ENCODE results near the gene SEC14L1.

SEC14L1 gene

GRCh38 chr17:77237232-77238008 lies 96.7 kb downstream of the SEC14L1 start:
- no peaks in the 10 kb centered on the region for H3K27me3 ChIP-seq (replicated peaks; ENCODE audit: insufficient read depth, low read length)
- no peaks in the 10 kb centered on the region for H3K9me2 ChIP-seq (replicated peaks; ENCODE audit: insufficient read depth, low read length)
- H4K20me1 ChIP-seq (ENCODE audit: insufficient read depth, low read length), result no peaks in the 10 kb centered on the region
- H3K4me3 ChIP-seq (ENCODE audit: low read length), result no peak overlapping the region
- no peak overlapping the region for H3K9ac ChIP-seq (ENCODE audit: low read length)
- H3F3A ChIP-seq (ENCODE audit: insufficient read depth, low read length), result peaks cover 35% of the 10 kb centered on the region
- H3K36me3 ChIP-seq (replicated peaks; ENCODE audit: insufficient read depth, low read length), result no peaks in the 10 kb centered on the region
- no peak overlapping the region for H3K27ac ChIP-seq (ENCODE audit: low read length)
- H2AFZ ChIP-seq (ENCODE audit: low read length), result no peak overlapping the region
- peaks cover 28% of the 10 kb centered on the region for H3K4me1 ChIP-seq (ENCODE audit: low read length)
- H3K4me2 ChIP-seq (ENCODE audit: low read depth, low read length), result no peak overlapping the region
- DNase-seq, result no peak
- no peaks in the 10 kb centered on the region for H3K9me3 ChIP-seq (replicated peaks; ENCODE audit: insufficient read depth, low read length)
- H3K79me2 ChIP-seq (ENCODE audit: low read length), result no peaks in the 10 kb centered on the region
- TF ChIP-seq EZH2 (optimal IDR thresholded peaks at IDR 0.05; ENCODE audit: low read depth, low read length) (no peak), CTCF (IDR thresholded peaks at IDR 0.05; ENCODE audit: low read length) (no peak), EZH2phosphoT487 (IDR thresholded peaks at IDR 0.05; ENCODE audit: low read length) (no peak)

GRCh38 chr17:77240976-77241375 lies 100.2 kb downstream of the SEC14L1 start:
- Histone ChIP-seq H3K9ac (ENCODE audit: low read length) (no peak overlapping the region), H3K27me3 (replicated peaks; ENCODE audit: insufficient read depth, low read length) (no peaks in the 10 kb centered on the region), H4K20me1 (ENCODE audit: insufficient read depth, low read length) (no peaks in the 10 kb centered on the region), H2AFZ (ENCODE audit: low read length) (no peak overlapping the region), H3K9me3 (replicated peaks; ENCODE audit: insufficient read depth, low read length) (no peaks in the 10 kb centered on the region), H3K79me2 (ENCODE audit: low read length) (no peaks in the 10 kb centered on the region), H3F3A (ENCODE audit: insufficient read depth, low read length) (peaks cover 27% of the 10 kb centered on the region), H3K9me2 (replicated peaks; ENCODE audit: insufficient read depth, low read length) (no peaks in the 10 kb centered on the region), H3K4me1 (ENCODE audit: low read length) (peaks cover 22% of the 10 kb centered on the region), H3K36me3 (replicated peaks; ENCODE audit: insufficient read depth, low read length) (no peaks in the 10 kb centered on the region), H3K4me2 (ENCODE audit: low read depth, low read length) (no peak overlapping the region), H3K27ac (ENCODE audit: low read length) (no peak overlapping the region), H3K4me3 (ENCODE audit: low read length) (no peak overlapping the region)
- DNase-seq, result no peak
- TF ChIP-seq EZH2 (optimal IDR thresholded peaks at IDR 0.05; ENCODE audit: low read depth, low read length), result no peak
- TF ChIP-seq EZH2phosphoT487 (IDR thresholded peaks at IDR 0.05; ENCODE audit: low read length), result no peak
- TF ChIP-seq CTCF (IDR thresholded peaks at IDR 0.05; ENCODE audit: low read length), result no peak

- H3K4me3 ChIP-seq (ENCODE audit: low read length), result no peak overlapping the region
- H3K27me3 ChIP-seq (replicated peaks; ENCODE audit: insufficient read depth, low read length), result no peaks in the 10 kb centered on the region
- no peak overlapping the region for H3K9ac ChIP-seq (ENCODE audit: low read length)
- no peaks in the 10 kb centered on the region for H4K20me1 ChIP-seq (ENCODE audit: insufficient read depth, low read length)
- no peak overlapping the region for H3K27ac ChIP-seq (ENCODE audit: low read length)
- H3F3A ChIP-seq (ENCODE audit: insufficient read depth, low read length), result peaks cover 30% of the 10 kb centered on the region
- H3K4me2 ChIP-seq (ENCODE audit: low read depth, low read length), result no peak overlapping the region
- H3K36me3 ChIP-seq (replicated peaks; ENCODE audit: insufficient read depth, low read length), result no peaks in the 10 kb centered on the region
- H3K79me2 ChIP-seq (ENCODE audit: low read length), result no peaks in the 10 kb centered on the region
- peaks cover 23% of the 10 kb centered on the region for H3K4me1 ChIP-seq (ENCODE audit: low read length)
- TF ChIP-seq EZH2 (optimal IDR thresholded peaks at IDR 0.05; ENCODE audit: low read depth, low read length) (no peak), CTCF (IDR thresholded peaks at IDR 0.05; ENCODE audit: low read length) (no peak), EZH2phosphoT487 (IDR thresholded peaks at IDR 0.05; ENCODE audit: low read length) (no peak)
- H2AFZ ChIP-seq (ENCODE audit: low read length), result no peak overlapping the region
- DNase-seq, result no peak
- no peaks in the 10 kb centered on the region for H3K9me3 ChIP-seq (replicated peaks; ENCODE audit: insufficient read depth, low read length)
- no peaks in the 10 kb centered on the region for H3K9me2 ChIP-seq (replicated peaks; ENCODE audit: insufficient read depth, low read length)
These were observed 101.5 kb downstream of the SEC14L1 start for GRCh38 chr17:77242118-77242851.
